Measurements from ENCODE around the gene TMEM131. TPM values are rescaled to one million over a fixed set of nuclear protein-coding genes. Genes with fewer than 3 reads are reported as not detected.

The TMEM131 gene
- total RNA-seq, 6 experiments from 2014 or later, result 39.2 to 49.5 (median 45.1) TPM

DNA sequence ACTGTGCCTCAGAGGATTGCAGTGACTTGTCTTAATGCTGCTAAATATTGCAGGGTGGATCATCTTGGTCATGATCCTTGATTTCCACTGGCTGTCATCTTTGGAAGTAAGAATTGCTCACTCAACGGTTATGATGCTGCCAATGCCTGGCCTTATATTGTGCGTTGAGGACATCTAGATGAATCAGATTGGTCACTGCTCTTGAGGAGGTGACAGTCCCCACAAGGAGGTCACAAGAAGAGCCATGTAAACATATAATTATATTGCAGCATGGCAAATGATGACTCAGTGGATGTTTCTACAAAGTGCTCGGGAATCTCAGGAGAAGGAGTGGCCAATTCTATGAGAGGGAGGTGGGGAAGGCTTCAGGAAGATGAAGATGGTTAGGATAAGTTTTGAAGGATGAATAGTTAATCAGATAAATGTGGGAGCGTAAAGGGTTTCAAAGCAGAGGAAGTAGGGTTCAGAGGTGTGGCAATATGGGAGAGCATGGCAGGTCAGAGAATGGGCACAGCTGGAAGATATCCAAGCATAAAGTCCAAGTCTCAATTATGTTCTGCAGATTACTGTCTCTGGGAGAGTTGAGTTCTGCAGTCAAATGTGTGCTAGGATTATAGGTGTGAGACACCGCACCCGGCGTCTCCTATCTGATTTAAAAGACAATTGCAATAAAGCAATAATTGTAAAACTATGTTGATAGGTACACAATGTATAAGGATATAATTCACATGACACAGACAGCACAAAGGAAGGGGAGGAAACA, 21.3 kb upstream of the TMEM131 start:
- Mint-ChIP-seq H3K27me3 (ENCODE audit: insufficient read depth) (peaks cover 6% of the 10 kb centered on the region), H3K9me3 (no peaks in the 10 kb centered on the region), H3K27ac (no peak overlapping the region), H3K36me3 (ENCODE audit: low read depth) (peaks cover 5% of the 10 kb centered on the region; the same call in 1 of the 2 replicates), H3K4me1 (ENCODE audit: low read depth) (peaks cover 24% of the 10 kb centered on the region), H3K4me3 (no peak overlapping the region)
- no peak for DNase-seq
- TF ChIP-seq, protein P1, sequence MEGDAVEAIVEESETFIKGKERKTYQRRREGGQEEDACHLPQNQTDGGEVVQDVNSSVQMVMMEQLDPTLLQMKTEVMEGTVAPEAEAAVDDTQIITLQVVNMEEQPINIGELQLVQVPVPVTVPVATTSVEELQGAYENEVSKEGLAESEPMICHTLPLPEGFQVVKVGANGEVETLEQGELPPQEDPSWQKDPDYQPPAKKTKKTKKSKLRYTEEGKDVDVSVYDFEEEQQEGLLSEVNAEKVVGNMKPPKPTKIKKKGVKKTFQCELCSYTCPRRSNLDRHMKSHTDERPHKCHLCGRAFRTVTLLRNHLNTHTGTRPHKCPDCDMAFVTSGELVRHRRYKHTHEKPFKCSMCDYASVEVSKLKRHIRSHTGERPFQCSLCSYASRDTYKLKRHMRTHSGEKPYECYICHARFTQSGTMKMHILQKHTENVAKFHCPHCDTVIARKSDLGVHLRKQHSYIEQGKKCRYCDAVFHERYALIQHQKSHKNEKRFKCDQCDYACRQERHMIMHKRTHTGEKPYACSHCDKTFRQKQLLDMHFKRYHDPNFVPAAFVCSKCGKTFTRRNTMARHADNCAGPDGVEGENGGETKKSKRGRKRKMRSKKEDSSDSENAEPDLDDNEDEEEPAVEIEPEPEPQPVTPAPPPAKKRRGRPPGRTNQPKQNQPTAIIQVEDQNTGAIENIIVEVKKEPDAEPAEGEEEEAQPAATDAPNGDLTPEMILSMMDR (IDR thresholded peaks at IDR 0.05), result no peak

DNA sequence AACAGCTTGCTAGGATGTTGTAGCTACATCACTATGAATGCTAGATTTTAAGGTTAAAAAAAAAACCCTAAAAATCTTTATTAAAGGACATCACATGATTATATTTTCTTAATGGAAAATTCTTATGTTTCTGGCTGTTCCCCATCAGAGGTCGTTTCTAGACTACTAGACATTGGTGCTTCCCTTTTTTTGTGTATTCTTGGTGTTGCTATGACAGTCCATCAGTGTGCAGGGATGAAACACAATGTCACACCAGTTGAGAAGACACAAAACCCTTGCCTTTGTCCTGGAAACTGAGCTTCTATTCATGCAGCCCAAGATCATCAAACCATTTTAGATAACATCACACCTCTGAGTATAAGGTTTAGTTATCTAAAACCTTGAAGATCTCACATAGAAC, 19.9 kb upstream of the TMEM131 start:
- DNase-seq, result no peak
- Mint-ChIP-seq H3K4me3 (no peak overlapping the region), H3K4me1 (ENCODE audit: low read depth) (peaks cover 24% of the 10 kb centered on the region), H3K9me3 (no peaks in the 10 kb centered on the region), H3K36me3 (ENCODE audit: low read depth) (peaks cover 5% of the 10 kb centered on the region; the same call in 1 of the 2 replicates), H3K27me3 (ENCODE audit: insufficient read depth) (peaks cover 1% of the 10 kb centered on the region), H3K27ac (no peak overlapping the region)
- TF ChIP-seq, protein P1 (IDR thresholded peaks at IDR 0.05), result no peak

DNA sequence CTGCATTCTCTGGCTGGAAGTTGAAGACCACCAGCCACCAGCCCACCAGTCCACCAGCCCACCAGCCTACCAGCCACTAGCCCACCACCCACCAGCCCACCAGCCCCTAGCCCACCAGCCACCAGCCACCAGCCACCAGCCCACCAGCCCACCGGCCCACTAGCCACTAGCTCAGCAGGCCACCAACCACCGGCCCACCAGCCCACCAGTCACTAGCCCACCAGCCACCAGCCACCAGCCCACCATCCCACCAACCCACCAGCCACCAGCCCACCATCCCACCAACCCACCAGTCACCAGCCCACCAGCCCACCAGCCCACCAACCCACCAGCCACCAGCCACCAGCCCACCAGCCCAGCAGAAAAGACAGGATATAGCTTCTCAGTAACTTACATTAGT, 18.6 kb upstream of the TMEM131 start:
- peaks cover 2% of the 10 kb centered on the region for H3K27me3 Mint-ChIP-seq (ENCODE audit: insufficient read depth)
- no peak overlapping the region for H3K4me3 Mint-ChIP-seq
- no peak for DNase-seq
- H3K36me3 Mint-ChIP-seq (ENCODE audit: low read depth), result peaks cover 5% of the 10 kb centered on the region; the same call in 1 of the 2 replicates
- no peak overlapping the region for H3K27ac Mint-ChIP-seq
- no peaks in the 10 kb centered on the region for H3K9me3 Mint-ChIP-seq
- TF ChIP-seq, protein P1 (IDR thresholded peaks at IDR 0.05), result no peak
- H3K4me1 Mint-ChIP-seq (ENCODE audit: low read depth), result peaks cover 31% of the 10 kb centered on the region

DNA sequence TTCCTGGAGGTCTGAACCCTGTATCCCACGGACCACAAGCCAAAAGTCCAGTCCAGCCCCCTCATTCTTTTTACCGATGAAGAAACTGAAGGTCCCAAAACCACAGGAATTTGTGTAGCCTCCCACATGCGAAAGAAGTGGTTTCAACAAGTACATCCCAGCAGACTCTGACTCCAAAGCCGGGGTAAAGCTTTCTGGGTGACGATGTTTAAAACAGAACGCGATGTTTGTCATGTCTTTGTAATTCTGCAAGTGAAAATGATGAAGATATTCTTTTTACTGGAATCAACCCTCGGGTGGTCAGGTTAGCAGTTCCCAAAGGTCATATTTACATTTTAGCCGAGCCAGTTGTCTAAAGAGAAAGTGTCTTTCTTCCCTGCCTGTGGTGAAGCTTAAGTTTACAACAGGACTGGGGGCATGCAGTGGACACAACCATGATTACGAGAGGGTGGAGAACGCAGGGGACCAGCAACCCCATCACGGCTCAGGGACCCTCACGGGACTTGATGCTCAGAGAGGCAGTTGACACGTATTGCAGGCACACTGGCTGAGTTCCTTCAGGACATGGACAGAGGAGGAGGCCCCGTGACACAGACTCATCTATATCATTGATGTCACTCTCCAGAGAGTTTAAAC, 17.8 kb upstream of the TMEM131 start:
- Mint-ChIP-seq H3K4me1 (ENCODE audit: low read depth) (peaks cover 31% of the 10 kb centered on the region), H3K9me3 (no peaks in the 10 kb centered on the region), H3K36me3 (ENCODE audit: low read depth) (peaks cover 5% of the 10 kb centered on the region; the same call in 1 of the 2 replicates), H3K27ac (no peak overlapping the region), H3K27me3 (ENCODE audit: insufficient read depth) (peaks cover 2% of the 10 kb centered on the region), H3K4me3 (peak overlapping the region; percentile 37; the same call in 1 of the 2 replicates)
- TF ChIP-seq, protein P1 (IDR thresholded peaks at IDR 0.05), result no peak
- no peak for DNase-seq

DNA sequence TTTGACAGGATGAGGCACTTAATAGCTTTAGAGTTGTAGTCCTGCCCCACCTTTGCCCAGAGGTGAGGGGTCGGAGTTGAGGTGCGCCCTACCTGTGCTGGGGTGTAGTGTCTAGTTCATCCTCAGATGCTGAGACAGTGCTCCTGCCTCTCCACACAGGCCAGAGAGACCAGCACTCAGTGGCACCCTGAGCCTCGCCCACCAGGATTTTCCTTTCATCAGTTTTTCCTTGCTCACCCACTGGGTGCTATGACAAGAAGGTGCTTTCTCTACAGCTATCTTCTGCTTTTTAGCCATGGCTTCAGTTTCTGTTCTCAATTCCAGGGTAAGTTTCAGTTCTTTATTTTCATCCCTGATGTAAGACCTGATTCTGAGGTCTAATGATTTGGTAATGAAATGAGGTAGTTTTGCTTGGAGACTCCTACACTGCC, 16.8 kb upstream of the TMEM131 start:
- peaks cover 31% of the 10 kb centered on the region for H3K4me1 Mint-ChIP-seq (ENCODE audit: low read depth)
- H3K27ac Mint-ChIP-seq, result no peak overlapping the region
- no peak for DNase-seq
- no peaks in the 10 kb centered on the region for H3K9me3 Mint-ChIP-seq
- H3K27me3 Mint-ChIP-seq (ENCODE audit: insufficient read depth), result peaks cover 2% of the 10 kb centered on the region
- no peak overlapping the region for H3K4me3 Mint-ChIP-seq
- H3K36me3 Mint-ChIP-seq (ENCODE audit: low read depth), result peaks cover 5% of the 10 kb centered on the region; the same call in 1 of the 2 replicates
- TF ChIP-seq, protein P1 (IDR thresholded peaks at IDR 0.05), result no peak
